Stimulated activated CD4-positive, alpha-beta T cell treated with anti-CD3 and anti-CD28 coated beads, Interleukin-4, amount 100 ng/mL, for 4 hours (primary cell): Measurements from ENCODE around the gene XKR3.
"Not testable (repeated sequence)": the region's sequence is repeated elsewhere in the genome, so short reads cannot be mapped to it uniquely, and the experiment has no call there.

Experiments
- DNase-seq, 2 experiments: peaks; one replicate each; pipeline ENCODE4 v3.0.0-alpha.2; 2020

XKR3 gene

GRCh38 chr22:16824716-16825687 is at the start of gene XKR3:
TSS of gene XKR3 (minus strand) at chr22:16825411. CDS start at chr22:16808073, 17,338 bp downstream.
- peak in 1 of 2 experiments; percentile 15 for DNase-seq

GRCh38 chr22:16869640-16870039 is 44.4 kb upstream of the XKR3 start:
- not testable (repeated sequence) for DNase-seq

- DNase-seq, result no peak
Measured at GRCh38 chr22:16866167-16866566, 41.0 kb upstream of the XKR3 start.

GRCh38 chr22:16856851-16857250 is 31.6 kb upstream of the XKR3 start:
- DNase-seq, result not testable (repeated sequence)

- no peak for DNase-seq
Measured at GRCh38 chr22:16854631-16855030, 29.4 kb upstream of the XKR3 start.

- DNase-seq, result not testable (repeated sequence)
Measured at GRCh38 chr22:16851268-16851996, 26.2 kb upstream of the XKR3 start.

GRCh38 chr22:16847271-16847670 is 22.1 kb upstream of the XKR3 start:
- DNase-seq, result no peak

GRCh38 chr22:16845881-16846280 is 20.7 kb upstream of the XKR3 start:
- no peak for DNase-seq

GRCh38 chr22:16845465-16845864 is 20.3 kb upstream of the XKR3 start:
- DNase-seq, result no peak

- no peak for DNase-seq
Measured at GRCh38 chr22:16844529-16844928, 19.3 kb upstream of the XKR3 start.

GRCh38 chr22:16838073-16838472 is 12.9 kb upstream of the XKR3 start:
- DNase-seq, result no peak

- DNase-seq, result no peak
Measured at GRCh38 chr22:16834971-16835370, 9.8 kb upstream of the XKR3 start.

- DNase-seq, result no peak
Measured at GRCh38 chr22:16831257-16831656, 6.0 kb upstream of the XKR3 start.

GRCh38 chr22:16829985-16830384 is 4.8 kb upstream of the XKR3 start:
- no peak for DNase-seq

- no peak for DNase-seq
Measured at GRCh38 chr22:16828876-16829275, 3.7 kb upstream of the XKR3 start.

- DNase-seq, result no peak
Measured at GRCh38 chr22:16827506-16827905, 2.3 kb upstream of the XKR3 start.

GRCh38 chr22:16819249-16819648 is 6.0 kb downstream of the XKR3 start:
- DNase-seq, result no peak

GRCh38 chr22:16818538-16818937 is 6.7 kb downstream of the XKR3 start:
- DNase-seq, result no peak

- no peak for DNase-seq
Measured at GRCh38 chr22:16815073-16815472, 10.1 kb downstream of the XKR3 start.

GRCh38 chr22:16810188-16810802 is 14.9 kb downstream of the XKR3 start:
- DNase-seq, result no peak

- no peak for DNase-seq
Measured at GRCh38 chr22:16808744-16809143, 16.5 kb downstream of the XKR3 start.

- DNase-seq, result no peak
Measured at GRCh38 chr22:16807109-16807508, 18.1 kb downstream of the XKR3 start.

- no peak for DNase-seq
Measured at GRCh38 chr22:16806401-16806800, 18.8 kb downstream of the XKR3 start.
